Uterus (tissue), 2 donors: ENCODE data around the gene TSHZ2.

Experiments
- POLR2A ChIP-seq, 2 donors: fragments of 450-650 bp; IDR thresholded peaks; one replicate each; pipeline ENCODE4 v1.6.1; 2016; ENCODE audit warnings: antibody characterized with exemption in 2 of 2, mild to moderate bottlenecking in 1 of 2, moderate library complexity in 1 of 2
- TF ChIP-seq, protein P1 (sequence below), 4 experiments: fragments of 200-600 bp in 2 of 4; fragments of 450-650 bp in 2 of 4; sonication (generic) in 2 of 4; IDR thresholded peaks; one replicate each; pipeline ENCODE4 v1.5.1; 2016 to 2019; ENCODE audit warnings: antibody characterized with exemption in 4 of 4, mild to moderate bottlenecking in 2 of 4, moderate library complexity in 1 of 4

DNA sequence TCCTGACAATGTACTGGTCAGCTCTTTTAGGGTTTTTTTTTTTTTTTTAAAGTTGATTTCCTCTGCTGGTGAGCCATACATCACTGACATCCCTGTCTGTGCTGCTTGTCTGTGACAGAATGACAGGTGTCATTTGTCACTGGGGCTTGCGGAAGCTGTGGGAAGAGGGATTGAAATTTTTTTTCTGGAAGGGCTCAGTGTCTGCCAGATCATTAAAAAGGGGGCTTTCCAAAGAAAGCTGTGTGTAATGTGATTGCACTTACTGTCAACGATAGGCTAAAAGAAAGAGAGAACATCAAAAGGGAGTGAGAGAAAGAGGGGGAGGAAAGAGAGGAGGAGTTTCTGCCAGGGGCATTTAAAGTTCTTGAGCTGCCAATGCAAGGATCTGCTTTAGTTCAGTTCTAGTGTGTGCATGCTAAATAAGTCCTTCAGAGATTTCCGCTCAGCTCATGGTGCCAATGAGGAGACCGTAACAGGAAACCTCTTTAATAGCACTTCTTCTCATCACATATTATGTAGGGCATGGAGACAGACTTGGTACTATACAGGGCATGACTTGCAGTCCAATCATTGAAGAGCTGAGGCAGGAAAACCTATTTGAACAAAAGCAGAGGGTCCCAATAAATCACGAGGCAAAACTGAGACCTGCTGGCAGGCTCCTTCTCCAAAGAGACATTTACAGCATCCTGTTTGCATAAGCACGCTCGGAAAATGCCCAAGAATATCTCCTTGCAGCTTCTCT, 177.2 kb downstream of the TSHZ2 start:
- no peak for TF ChIP-seq POLR2A (IDR thresholded peaks at IDR 0.05)
- TF ChIP-seq, protein P1, sequence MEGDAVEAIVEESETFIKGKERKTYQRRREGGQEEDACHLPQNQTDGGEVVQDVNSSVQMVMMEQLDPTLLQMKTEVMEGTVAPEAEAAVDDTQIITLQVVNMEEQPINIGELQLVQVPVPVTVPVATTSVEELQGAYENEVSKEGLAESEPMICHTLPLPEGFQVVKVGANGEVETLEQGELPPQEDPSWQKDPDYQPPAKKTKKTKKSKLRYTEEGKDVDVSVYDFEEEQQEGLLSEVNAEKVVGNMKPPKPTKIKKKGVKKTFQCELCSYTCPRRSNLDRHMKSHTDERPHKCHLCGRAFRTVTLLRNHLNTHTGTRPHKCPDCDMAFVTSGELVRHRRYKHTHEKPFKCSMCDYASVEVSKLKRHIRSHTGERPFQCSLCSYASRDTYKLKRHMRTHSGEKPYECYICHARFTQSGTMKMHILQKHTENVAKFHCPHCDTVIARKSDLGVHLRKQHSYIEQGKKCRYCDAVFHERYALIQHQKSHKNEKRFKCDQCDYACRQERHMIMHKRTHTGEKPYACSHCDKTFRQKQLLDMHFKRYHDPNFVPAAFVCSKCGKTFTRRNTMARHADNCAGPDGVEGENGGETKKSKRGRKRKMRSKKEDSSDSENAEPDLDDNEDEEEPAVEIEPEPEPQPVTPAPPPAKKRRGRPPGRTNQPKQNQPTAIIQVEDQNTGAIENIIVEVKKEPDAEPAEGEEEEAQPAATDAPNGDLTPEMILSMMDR (IDR thresholded peaks at IDR 0.05), result no peak
